GM23338 (cell line): ENCODE data around the gene JAG1.

Experiments used
- CREB1 ChIP-seq: fragments of 250-450 bp; sonication (Bioruptor Pico); IDR thresholded peaks from 2 replicates; pipeline ENCODE4 v1.5.0; 2020; ENCODE audit warnings: low read depth, mild to moderate bottlenecking, moderate library complexity
- ETS1 ChIP-seq: IDR thresholded peaks from 2 replicates; pipeline ENCODE4 v1.6.1; 2016; ENCODE audit warnings: antibody characterized with exemption
- EZH2 ChIP-seq: fragments of 200-600 bp; sonication (generic); IDR thresholded peaks from one replicate; pipeline ENCODE4 v1.8.0; 2017; ENCODE audit warnings: antibody characterized with exemption, mild to moderate bottlenecking, low read depth; ENCODE audit not compliant: unreplicated experiment
- EZH2phosphoT487 ChIP-seq: fragments of 200-600 bp; sonication (generic); IDR thresholded peaks from one replicate; pipeline ENCODE4 v1.8.1; 2018; ENCODE audit warnings: antibody characterized with exemption; ENCODE audit not compliant: unreplicated experiment
- JUNB ChIP-seq: IDR thresholded peaks from one replicate; pipeline ENCODE4 v1.6.1; 2016; ENCODE audit warnings: antibody characterized with exemption; ENCODE audit not compliant: unreplicated experiment
- NANOG ChIP-seq: IDR thresholded peaks from 2 replicates; pipeline ENCODE4 v1.6.1; 2016; ENCODE audit warnings: antibody characterized with exemption, borderline replicate concordance
- POLR2AphosphoS5 ChIP-seq: IDR thresholded peaks from 2 replicates; pipeline ENCODE4 v1.6.1; 2016; ENCODE audit warnings: antibody characterized with exemption, low read depth
- REST ChIP-seq: IDR thresholded peaks from one replicate; pipeline ENCODE4 v1.6.1; 2018; ENCODE audit warnings: antibody characterized with exemption; ENCODE audit not compliant: unreplicated experiment
- STAT1 ChIP-seq: IDR thresholded peaks from one replicate; pipeline ENCODE4 v1.6.1; 2016; ENCODE audit warnings: antibody characterized with exemption; ENCODE audit not compliant: unreplicated experiment
- ZNF114 ChIP-seq: fragments of 250-450 bp; sonication (Bioruptor Pico); IDR thresholded peaks from 2 replicates; pipeline ENCODE4 v1.5.0; 2020; ENCODE audit warnings: mild to moderate bottlenecking, moderate library complexity
- ZNF331 ChIP-seq: fragments of 250-450 bp; sonication (Bioruptor Pico); IDR thresholded peaks from 2 replicates; pipeline ENCODE4 v1.5.0; 2020; ENCODE audit warnings: low read depth, mild to moderate bottlenecking, moderate library complexity
- TF ChIP-seq, protein P1 (sequence below), 2 experiments: fragments of 200-600 bp in 1 of 2; sonication (generic) in 1 of 2; conservative IDR thresholded peaks; 2 replicates each; pipeline versions ENCODE4 v1.5.1 to v1.6.1; 2016 to 2017; ENCODE audit warnings: antibody characterized with exemption in 2 of 2, low read depth in 2 of 2, mild to moderate bottlenecking in 2 of 2, moderate library complexity in 1 of 2

DNA sequence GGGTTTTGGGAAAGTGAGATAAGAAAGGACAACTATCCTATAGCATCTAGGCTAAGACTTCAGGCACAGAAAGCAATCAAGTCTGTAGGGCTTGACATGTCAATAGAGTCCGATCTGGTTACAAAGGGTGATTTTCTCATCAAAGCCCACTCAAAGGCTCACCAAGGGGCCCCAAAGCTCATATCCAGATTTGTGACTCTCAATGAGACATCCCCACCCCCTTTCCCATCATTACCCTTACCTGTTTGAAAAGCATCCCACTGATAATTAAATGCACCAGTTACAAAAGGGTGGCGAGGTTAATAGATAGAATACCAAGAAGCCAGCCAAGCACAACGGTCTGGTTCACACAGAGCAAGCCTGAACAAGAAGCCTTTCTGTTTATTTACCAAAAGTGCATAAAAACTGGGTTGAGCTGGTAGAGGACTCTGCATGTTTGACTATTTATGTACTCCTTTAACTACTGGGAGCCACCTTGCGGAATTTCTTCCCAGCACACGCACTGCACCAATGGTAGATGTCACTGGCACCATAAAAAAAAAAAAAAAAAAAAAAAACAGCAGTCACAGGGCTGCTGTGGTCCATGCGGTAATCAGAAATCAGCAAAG, 6.1 kb downstream of the JAG1 start:
- TF ChIP-seq, protein P1, sequence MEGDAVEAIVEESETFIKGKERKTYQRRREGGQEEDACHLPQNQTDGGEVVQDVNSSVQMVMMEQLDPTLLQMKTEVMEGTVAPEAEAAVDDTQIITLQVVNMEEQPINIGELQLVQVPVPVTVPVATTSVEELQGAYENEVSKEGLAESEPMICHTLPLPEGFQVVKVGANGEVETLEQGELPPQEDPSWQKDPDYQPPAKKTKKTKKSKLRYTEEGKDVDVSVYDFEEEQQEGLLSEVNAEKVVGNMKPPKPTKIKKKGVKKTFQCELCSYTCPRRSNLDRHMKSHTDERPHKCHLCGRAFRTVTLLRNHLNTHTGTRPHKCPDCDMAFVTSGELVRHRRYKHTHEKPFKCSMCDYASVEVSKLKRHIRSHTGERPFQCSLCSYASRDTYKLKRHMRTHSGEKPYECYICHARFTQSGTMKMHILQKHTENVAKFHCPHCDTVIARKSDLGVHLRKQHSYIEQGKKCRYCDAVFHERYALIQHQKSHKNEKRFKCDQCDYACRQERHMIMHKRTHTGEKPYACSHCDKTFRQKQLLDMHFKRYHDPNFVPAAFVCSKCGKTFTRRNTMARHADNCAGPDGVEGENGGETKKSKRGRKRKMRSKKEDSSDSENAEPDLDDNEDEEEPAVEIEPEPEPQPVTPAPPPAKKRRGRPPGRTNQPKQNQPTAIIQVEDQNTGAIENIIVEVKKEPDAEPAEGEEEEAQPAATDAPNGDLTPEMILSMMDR (conservative IDR thresholded peaks at IDR 0.05; ENCODE audit: low read depth in 2 of 2) = no peak
- TF ChIP-seq POLR2AphosphoS5 (no peak), EZH2 (no peak), REST (no peak), EZH2phosphoT487 (no peak), ZNF114 (CRISPR knock-in tag) (no peak), JUNB (no peak), ETS1 (no peak), STAT1 (no peak), ZNF331 (no peak), CREB1 (CRISPR knock-in tag) (no peak), NANOG (no peak)
